ENCODE results near the gene DLG1.
A peak's percentile ranks its signal among the peaks of the same experiment; 100 is the strongest.

Gene DLG1

GRCh38 chr3:197155046-197155445 lies 143.4 kb downstream of the DLG1 start:
- no peaks in the 10 kb centered on the region for H3K27me3 Mint-ChIP-seq
- ATAC-seq (no peak), DNase-seq (no peak)
- peaks cover 4% of the 10 kb centered on the region for H3K4me1 Mint-ChIP-seq
- no peak overlapping the region for H3K4me3 Mint-ChIP-seq
- H3K9me3 Mint-ChIP-seq = peaks cover 36% of the 10 kb centered on the region
- H3K27ac Mint-ChIP-seq = no peak overlapping the region
- H3K36me3 Mint-ChIP-seq (ENCODE audit: low read depth) = peaks cover 52% of the 10 kb centered on the region

GRCh38 chr3:197151580-197151979 lies 146.8 kb downstream of the DLG1 start:
- Mint-ChIP-seq H3K9me3 (peaks cover 26% of the 10 kb centered on the region), H3K27ac (no peak overlapping the region), H3K4me3 (no peak overlapping the region), H3K27me3 (no peaks in the 10 kb centered on the region), H3K4me1 (peaks cover 8% of the 10 kb centered on the region), H3K36me3 (ENCODE audit: low read depth) (peaks cover 48% of the 10 kb centered on the region)
- DNase-seq (no peak), ATAC-seq (no peak)

GRCh38 chr3:197149528-197149927 lies 148.9 kb downstream of the DLG1 start:
- DNase-seq (no peak), ATAC-seq (no peak)
- peaks cover 36% of the 10 kb centered on the region for H3K36me3 Mint-ChIP-seq (ENCODE audit: low read depth)
- H3K27ac Mint-ChIP-seq = no peak overlapping the region
- H3K9me3 Mint-ChIP-seq = peaks cover 8% of the 10 kb centered on the region
- peaks cover 12% of the 10 kb centered on the region for H3K4me1 Mint-ChIP-seq
- no peaks in the 10 kb centered on the region for H3K27me3 Mint-ChIP-seq
- H3K4me3 Mint-ChIP-seq = no peak overlapping the region

DNA sequence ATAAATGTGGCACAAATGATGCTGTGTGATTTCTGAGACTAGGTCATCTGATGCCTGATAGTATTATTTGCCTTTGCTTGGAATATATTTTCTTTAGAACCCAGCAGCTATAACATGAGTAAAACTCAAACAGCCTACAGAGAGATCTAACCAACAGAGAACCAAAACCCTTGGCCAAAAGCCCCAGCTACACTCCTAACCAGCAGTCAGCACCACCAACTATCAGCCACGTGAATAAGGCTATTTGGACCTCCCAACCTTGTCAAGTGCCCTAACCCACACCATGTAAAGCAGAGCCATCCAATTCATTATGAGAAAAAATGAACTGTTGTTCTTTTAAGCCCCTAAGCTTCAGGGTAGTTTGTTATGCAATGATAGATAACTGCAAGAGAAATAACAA lies 154.2 kb downstream of the DLG1 start:
- H3K4me3 Mint-ChIP-seq = no peak overlapping the region
- H3K27ac Mint-ChIP-seq = no peak overlapping the region
- no peaks in the 10 kb centered on the region for H3K27me3 Mint-ChIP-seq
- ATAC-seq = no peak
- H3K4me1 Mint-ChIP-seq = peaks cover 23% of the 10 kb centered on the region
- H3K9me3 Mint-ChIP-seq = peaks cover 7% of the 10 kb centered on the region
- no peak for DNase-seq
- peaks cover 36% of the 10 kb centered on the region for H3K36me3 Mint-ChIP-seq (ENCODE audit: low read depth)

- no peak overlapping the region for H3K27ac Mint-ChIP-seq
- H3K36me3 Mint-ChIP-seq (ENCODE audit: low read depth) = peaks cover 46% of the 10 kb centered on the region
- ATAC-seq = no peak
- no peak for DNase-seq
- peaks cover 14% of the 10 kb centered on the region for H3K4me1 Mint-ChIP-seq
- H3K9me3 Mint-ChIP-seq = peaks cover 14% of the 10 kb centered on the region
- H3K4me3 Mint-ChIP-seq = no peak overlapping the region
- no peaks in the 10 kb centered on the region for H3K27me3 Mint-ChIP-seq
Observed at GRCh38 chr3:197139586-197139985, 158.8 kb downstream of the DLG1 start.

GRCh38 chr3:197137751-197138150 lies 160.7 kb downstream of the DLG1 start:
- ATAC-seq (no peak), DNase-seq (no peak)
- H3K27ac Mint-ChIP-seq = no peak overlapping the region
- peaks cover 59% of the 10 kb centered on the region for H3K36me3 Mint-ChIP-seq (ENCODE audit: low read depth)
- H3K9me3 Mint-ChIP-seq = peaks cover 14% of the 10 kb centered on the region
- no peaks in the 10 kb centered on the region for H3K27me3 Mint-ChIP-seq
- H3K4me1 Mint-ChIP-seq = peaks cover 14% of the 10 kb centered on the region
- H3K4me3 Mint-ChIP-seq = no peak overlapping the region

GRCh38 chr3:197136744-197137143 lies 161.7 kb downstream of the DLG1 start:
- Mint-ChIP-seq H3K4me1 (peaks cover 14% of the 10 kb centered on the region), H3K27ac (no peak overlapping the region), H3K27me3 (no peaks in the 10 kb centered on the region), H3K36me3 (ENCODE audit: low read depth) (peaks cover 60% of the 10 kb centered on the region), H3K4me3 (no peak overlapping the region), H3K9me3 (peaks cover 14% of the 10 kb centered on the region)
- ATAC-seq (no peak), DNase-seq (no peak)

GRCh38 chr3:197135212-197135611 lies 163.2 kb downstream of the DLG1 start:
- DNase-seq = peak; percentile 4
- no peak overlapping the region for H3K27ac Mint-ChIP-seq
- no peaks in the 10 kb centered on the region for H3K27me3 Mint-ChIP-seq
- peaks cover 14% of the 10 kb centered on the region for H3K9me3 Mint-ChIP-seq
- H3K4me1 Mint-ChIP-seq = peaks cover 10% of the 10 kb centered on the region
- H3K4me3 Mint-ChIP-seq = no peak overlapping the region
- no peak for ATAC-seq
- peaks cover 58% of the 10 kb centered on the region for H3K36me3 Mint-ChIP-seq (ENCODE audit: low read depth)

DNA sequence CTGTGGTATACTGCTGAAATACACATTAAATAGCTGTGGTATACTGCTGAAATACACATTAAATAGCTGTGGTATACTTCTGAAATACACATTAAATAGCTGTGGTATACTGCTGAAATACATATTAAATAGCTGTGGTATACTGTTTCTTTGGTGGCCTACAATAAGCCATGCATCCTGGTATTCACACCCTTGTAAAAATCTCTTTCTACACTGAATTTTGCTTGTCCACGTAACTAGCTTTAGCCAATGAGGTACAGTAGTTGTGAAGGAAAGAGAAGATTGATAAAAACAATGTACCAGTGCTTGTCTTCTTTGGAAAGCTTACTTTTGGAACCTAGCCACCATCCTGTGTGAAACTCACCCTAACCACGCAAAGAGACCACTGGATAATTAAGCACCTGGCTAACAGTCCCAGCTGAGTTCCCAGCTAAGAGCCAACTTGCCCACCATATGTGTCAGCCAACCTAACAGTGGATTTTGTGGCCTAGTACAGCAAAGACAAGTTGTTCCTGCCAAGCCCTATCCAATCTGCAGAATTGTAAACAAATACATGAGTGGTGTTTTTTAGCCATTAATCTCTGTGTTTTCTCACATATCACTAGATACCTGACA lies 165.4 kb downstream of the DLG1 start:
- ATAC-seq (no peak), DNase-seq (no peak)
- Mint-ChIP-seq H3K36me3 (ENCODE audit: low read depth) (peaks cover 58% of the 10 kb centered on the region), H3K27me3 (no peaks in the 10 kb centered on the region), H3K4me1 (peaks cover 2% of the 10 kb centered on the region), H3K27ac (no peak overlapping the region), H3K9me3 (peaks cover 14% of the 10 kb centered on the region), H3K4me3 (no peak overlapping the region)

GRCh38 chr3:197125636-197126035 lies 172.8 kb downstream of the DLG1 start:
- H3K4me1 Mint-ChIP-seq = no peaks in the 10 kb centered on the region
- DNase-seq (no peak), ATAC-seq (no peak)
- no peaks in the 10 kb centered on the region for H3K9me3 Mint-ChIP-seq
- H3K4me3 Mint-ChIP-seq = no peak overlapping the region
- H3K27me3 Mint-ChIP-seq = no peaks in the 10 kb centered on the region
- H3K27ac Mint-ChIP-seq = no peak overlapping the region
- H3K36me3 Mint-ChIP-seq (ENCODE audit: low read depth) = peaks cover 26% of the 10 kb centered on the region

- no peak overlapping the region for H3K4me3 Mint-ChIP-seq
- H3K9me3 Mint-ChIP-seq = no peaks in the 10 kb centered on the region
- H3K27me3 Mint-ChIP-seq = no peaks in the 10 kb centered on the region
- ATAC-seq = no peak
- DNase-seq = no peak
- H3K4me1 Mint-ChIP-seq = no peaks in the 10 kb centered on the region
- H3K27ac Mint-ChIP-seq = no peak overlapping the region
- H3K36me3 Mint-ChIP-seq (ENCODE audit: low read depth) = peaks cover 26% of the 10 kb centered on the region
Observed at GRCh38 chr3:197124713-197125112, 173.7 kb downstream of the DLG1 start.

GRCh38 chr3:197122394-197122793 lies 176.0 kb downstream of the DLG1 start:
- no peak for ATAC-seq
- H3K9me3 Mint-ChIP-seq = no peaks in the 10 kb centered on the region
- no peak overlapping the region for H3K4me3 Mint-ChIP-seq
- no peaks in the 10 kb centered on the region for H3K27me3 Mint-ChIP-seq
- H3K27ac Mint-ChIP-seq = no peak overlapping the region
- H3K36me3 Mint-ChIP-seq (ENCODE audit: low read depth) = peaks cover 24% of the 10 kb centered on the region
- peaks cover 2% of the 10 kb centered on the region for H3K4me1 Mint-ChIP-seq
- no peak for DNase-seq

DNA sequence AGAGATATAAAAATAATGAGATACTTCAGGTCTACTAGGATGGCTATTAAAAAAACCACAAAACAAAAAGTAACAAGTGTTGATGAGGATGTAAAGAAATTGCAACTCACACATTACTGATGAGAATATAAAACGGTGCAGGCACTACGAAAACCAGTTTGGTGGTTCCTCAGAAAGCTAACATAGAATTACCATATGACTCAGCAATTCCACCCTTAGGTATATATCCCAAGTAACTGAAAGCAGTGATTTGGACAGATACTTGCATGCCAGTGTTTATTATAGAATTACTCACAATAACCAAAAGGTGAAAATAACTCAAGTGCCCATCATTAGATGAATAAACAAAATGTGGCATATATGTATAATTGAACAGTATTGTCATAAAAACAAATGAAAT lies 181.3 kb downstream of the DLG1 start:
- Mint-ChIP-seq H3K36me3 (ENCODE audit: low read depth) (peaks cover 30% of the 10 kb centered on the region), H3K9me3 (no peaks in the 10 kb centered on the region), H3K27ac (no peak overlapping the region), H3K4me3 (no peak overlapping the region), H3K4me1 (peaks cover 7% of the 10 kb centered on the region), H3K27me3 (no peaks in the 10 kb centered on the region)
- DNase-seq (no peak), ATAC-seq (peak; percentile 46)

DNA sequence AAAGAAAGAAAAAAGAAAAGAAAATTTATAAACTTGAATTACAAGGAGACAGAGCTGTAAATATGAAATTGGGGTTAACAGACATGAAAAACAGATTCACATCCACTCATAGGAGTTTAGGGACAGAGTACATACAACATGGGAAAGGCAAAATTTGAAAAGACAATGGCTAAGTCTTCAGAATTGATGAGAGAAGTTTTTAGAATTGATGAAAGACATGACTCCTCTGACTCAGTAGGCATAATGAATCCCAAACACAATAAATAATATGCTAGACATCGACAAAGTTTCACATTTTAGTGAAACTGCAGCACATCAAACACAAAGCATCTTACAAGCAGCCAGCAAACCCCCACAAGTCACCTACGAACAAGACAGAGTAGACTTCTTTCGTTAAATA lies 184.4 kb downstream of the DLG1 start:
- H3K9me3 Mint-ChIP-seq = no peaks in the 10 kb centered on the region
- no peak for ATAC-seq

GRCh38 chr3:197111685-197112084 lies 186.7 kb downstream of the DLG1 start:
- ATAC-seq = no peak
- H3K9me3 Mint-ChIP-seq = no peaks in the 10 kb centered on the region
- H3K36me3 Mint-ChIP-seq (ENCODE audit: low read depth) = peaks cover 53% of the 10 kb centered on the region

More for the DNA sequence above, 184.4 kb downstream of the DLG1 start:
- Mint-ChIP-seq H3K27ac (no peak overlapping the region), H3K27me3 (no peaks in the 10 kb centered on the region), H3K4me1 (peaks cover 7% of the 10 kb centered on the region), H3K4me3 (no peak overlapping the region), H3K36me3 (ENCODE audit: low read depth) (peaks cover 44% of the 10 kb centered on the region)
- DNase-seq = no peak

GRCh38 chr3:197105786-197106185 lies 192.6 kb downstream of the DLG1 start:
- peaks cover 39% of the 10 kb centered on the region for H3K36me3 Mint-ChIP-seq (ENCODE audit: low read depth)
- no peak overlapping the region for H3K4me3 Mint-ChIP-seq
- ATAC-seq (no peak), DNase-seq (no peak)
- H3K9me3 Mint-ChIP-seq = no peaks in the 10 kb centered on the region
- no peaks in the 10 kb centered on the region for H3K4me1 Mint-ChIP-seq
- no peak overlapping the region for H3K27ac Mint-ChIP-seq
- H3K27me3 Mint-ChIP-seq = no peaks in the 10 kb centered on the region

More at GRCh38 chr3:197111685-197112084, 186.7 kb downstream of the DLG1 start:
- Mint-ChIP-seq H3K27ac (no peak overlapping the region), H3K4me3 (no peak overlapping the region), H3K4me1 (no peaks in the 10 kb centered on the region), H3K27me3 (no peaks in the 10 kb centered on the region)
- no peak for DNase-seq

Data from activated naive CD8-positive, alpha-beta T cell treated with anti-CD3 and anti-CD28 coated beads, Interleukin-2, amount 50 U/mL, for 24 hours (primary cell).